Omental fat pad (tissue), 4 donors: ENCODE results near the gene KRT33A. TPM values are rescaled to one million over a fixed set of nuclear protein-coding genes. Genes with fewer than 3 reads are reported as not detected.
"Not testable (repeated sequence)": the region's sequence is repeated elsewhere in the genome, so short reads cannot be mapped to it uniquely, and the experiment has no call there.

Experiments
- ATAC-seq: fragments of 150-250 bp; one replicate; pipeline ENCODE4 v1.9.1; 2016; ENCODE audit warnings: mild to moderate bottlenecking, moderate library complexity; ENCODE audit not compliant: low FRiP score
- DNase-seq: peaks from one replicate; pipeline ENCODE4 v3.0.0-alpha.2; 2019; ENCODE audit warnings: low spot score
- CTCF ChIP-seq, 3 donors: fragments of 450-650 bp; IDR thresholded peaks; one replicate each; pipeline ENCODE4 v1.5.1; 2016 to 2017; ENCODE audit warnings: antibody characterized with exemption in 3 of 3, mild to moderate bottlenecking in 3 of 3, moderate library complexity in 2 of 3
- total RNA-seq, 4 donors: library from RNA; depleted of rRNA; stranded (reverse); fragments of >200 nt; gene quantifications; one replicate each; pipeline ENCODE4 v1.1.0, GENCODE V29; 2016

KRT33A gene
- total RNA-seq, 4 donors from 2014 or later, result not detected

- ATAC-seq, result no peak
- no peak for DNase-seq
- TF ChIP-seq CTCF (IDR thresholded peaks at IDR 0.05), result no peak
Measured at GRCh38 chr17:41392278-41392677, 41.6 kb upstream of the KRT33A start.

GRCh38 chr17:41391535-41391934 lies 40.9 kb upstream of the KRT33A start:
- DNase-seq, result no peak
- TF ChIP-seq CTCF (IDR thresholded peaks at IDR 0.05), result no peak
- ATAC-seq, result no peak

- no peak for TF ChIP-seq CTCF (IDR thresholded peaks at IDR 0.05)
- DNase-seq (no peak), ATAC-seq (no peak)
Measured at GRCh38 chr17:41390411-41390938, 39.8 kb upstream of the KRT33A start.

- TF ChIP-seq CTCF (IDR thresholded peaks at IDR 0.05), result no peak
- DNase-seq, result no peak
- ATAC-seq, result no peak
Measured at GRCh38 chr17:41387670-41388069, 37.0 kb upstream of the KRT33A start.

GRCh38 chr17:41386227-41386626 lies 35.6 kb upstream of the KRT33A start:
- DNase-seq, result no peak
- TF ChIP-seq CTCF (IDR thresholded peaks at IDR 0.05), result no peak
- ATAC-seq, result no peak

- TF ChIP-seq CTCF (IDR thresholded peaks at IDR 0.05), result no peak
- DNase-seq (no peak), ATAC-seq (no peak)
Measured at GRCh38 chr17:41383690-41384089, 33.1 kb upstream of the KRT33A start.

- DNase-seq, result no peak
- no peak for TF ChIP-seq CTCF (IDR thresholded peaks at IDR 0.05)
- ATAC-seq, result no peak
Measured at GRCh38 chr17:41382394-41382793, 31.8 kb upstream of the KRT33A start.

- not testable (repeated sequence) for ATAC-seq
Measured at GRCh38 chr17:41381943-41382342, 31.3 kb upstream of the KRT33A start, which contains the start of gene KRT34. Gene KRT34 (minus strand): TSS chr17:41382306. CDS start chr17:41382246, 60 bp downstream.

GRCh38 chr17:41380091-41380490 lies 29.5 kb upstream of the KRT33A start:
- DNase-seq, ATAC-seq: not testable (repeated sequence)

More at GRCh38 chr17:41381943-41382342, 31.3 kb upstream of the KRT33A start, which contains the start of gene KRT34:
- not testable (repeated sequence) for DNase-seq
